ENCODE results near the gene PPM1L. TPM values are rescaled to one million over a fixed set of nuclear protein-coding genes. Genes with fewer than 3 reads are reported as not detected.

Gene PPM1L
- total RNA-seq, 1 experiment from 2014 or later = 7.3 TPM

- Histone ChIP-seq H3K27ac (ENCODE audit: insufficient read length, low read depth, low read length) (no peak overlapping the region), H2BK20ac (ENCODE audit: low read depth, low read length, poor library complexity, severe bottlenecking) (no peak overlapping the region), H2AK5ac (ENCODE audit: insufficient read length, low read length) (no peak overlapping the region), H2BK12ac (ENCODE audit: insufficient read length, low read depth, low read length) (no peak overlapping the region), H3K18ac (ENCODE audit: insufficient read length, low read depth, low read length) (no peak overlapping the region), H3K9me3 (ENCODE audit: control insufficient read depth, low read depth, low read length) (no peaks in the 10 kb centered on the region), H3K79me1 (ENCODE audit: insufficient read depth, low read depth, low read length, poor library complexity, severe bottlenecking) (no peaks in the 10 kb centered on the region), H3K4ac (ENCODE audit: low read depth, low read length) (no peak overlapping the region), H3K56ac (ENCODE audit: insufficient read length, low read depth, low read length) (no peak overlapping the region), H3K9ac (ENCODE audit: extremely low read depth, insufficient read length, low read length) (no peak overlapping the region), H2BK5ac (ENCODE audit: insufficient read length, low read length) (no peak overlapping the region), H3K23ac (ENCODE audit: insufficient read length, low read depth, low read length) (no peak overlapping the region), H3K27me3 (ENCODE audit: insufficient read depth, low read length) (no peaks in the 10 kb centered on the region), H3K14ac (ENCODE audit: insufficient read depth, low read length) (no peak overlapping the region), H2BK120ac (ENCODE audit: low read depth, low read length, poor library complexity, severe bottlenecking) (no peak overlapping the region), H3K4me1 (ENCODE audit: insufficient read depth, low read length) (no peaks in the 10 kb centered on the region), H4K91ac (ENCODE audit: insufficient read length, low read depth, low read length) (no peak overlapping the region), H4K8ac (replicated peaks; ENCODE audit: insufficient read length, low read depth, low read length) (no peak overlapping the region), H3K79me2 (ENCODE audit: insufficient read depth, low read length) (no peaks in the 10 kb centered on the region), H2AFZ (ENCODE audit: low read length) (no peak overlapping the region), H3T11ph (ENCODE audit: low read length) (no peak overlapping the region), H4K5ac (ENCODE audit: insufficient read length, low read depth, low read length) (no peak overlapping the region), H3K23me2 (ENCODE audit: insufficient read length, low read depth, low read length, poor library complexity, severe bottlenecking) (no peaks in the 10 kb centered on the region), H4K20me1 (ENCODE audit: control insufficient read depth, insufficient read depth, insufficient read length) (no peaks in the 10 kb centered on the region), H3K4me2 (ENCODE audit: insufficient read depth, insufficient read length, low read length) (no peak overlapping the region), H2BK15ac (ENCODE audit: low read depth, low read length) (no peak overlapping the region)
- Mint-ChIP-seq H3K27me3 (ENCODE audit: low read depth) (no peaks in the 10 kb centered on the region), H3K36me3 (ENCODE audit: insufficient read depth in 1 of 3, low read depth in 3 of 3) (no peaks in the 10 kb centered on the region), H3K27ac (no peak overlapping the region), H3K9me3 (no peaks in the 10 kb centered on the region), H3K4me1 (no peaks in the 10 kb centered on the region), H3K4me3 (no peak overlapping the region)
- WGBS (ENCODE audit: extremely low coverage, insufficient read length, low lambda C conversion rate) = no CpG with 5 or more reads among the region's 2 CpGs
- TF ChIP-seq CTCF (conservative IDR thresholded peaks at IDR 0.05) = no peak
- no peak for DNase-seq
Observed at GRCh38 chr3:160950542-160950941, 194.5 kb downstream of the PPM1L start.
